NCI-H748 (cell line): Measurements from ENCODE around the gene GRK3.
A peak's percentile ranks its signal among the peaks of the same experiment; 100 is the strongest.
"Not testable (repeated sequence)": the region's sequence is repeated elsewhere in the genome, so short reads cannot be mapped to it uniquely, and the experiment has no call there.

Experiments
- DNase-seq: peaks from one replicate; lab custom pipeline; 2025; ENCODE audit not compliant: unreplicated experiment; lab: John Stamatoyannopoulos, UW

GRK3 gene

DNA sequence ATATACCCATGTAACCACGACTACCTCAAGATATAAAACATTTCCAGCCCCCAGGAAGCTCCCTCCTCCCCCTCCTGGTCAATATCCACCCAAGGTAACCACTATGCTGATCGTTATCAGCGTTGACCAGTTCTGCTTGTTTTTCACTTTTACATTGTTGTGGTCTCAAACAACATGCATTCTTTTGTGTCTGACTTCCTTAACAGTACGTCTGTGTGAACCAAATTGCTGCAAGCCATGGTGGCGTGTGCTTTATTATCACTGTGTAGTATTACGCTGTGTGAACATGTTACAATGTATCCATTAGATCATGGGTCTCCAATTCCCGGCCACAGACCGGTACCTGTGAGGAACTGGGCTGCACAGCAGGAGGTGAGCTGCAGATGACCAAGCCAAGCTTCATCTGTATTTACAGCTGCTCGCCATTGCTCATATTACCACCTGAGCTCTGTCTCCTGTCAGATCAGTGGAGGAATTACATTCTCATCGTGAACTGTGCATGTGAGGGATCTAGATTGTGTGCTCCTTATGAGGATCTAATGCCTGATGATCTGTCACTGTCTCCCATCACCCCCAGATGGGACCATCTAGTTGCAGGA is 15.5 kb upstream of the GRK3 start:
- no peak for DNase-seq

DNA sequence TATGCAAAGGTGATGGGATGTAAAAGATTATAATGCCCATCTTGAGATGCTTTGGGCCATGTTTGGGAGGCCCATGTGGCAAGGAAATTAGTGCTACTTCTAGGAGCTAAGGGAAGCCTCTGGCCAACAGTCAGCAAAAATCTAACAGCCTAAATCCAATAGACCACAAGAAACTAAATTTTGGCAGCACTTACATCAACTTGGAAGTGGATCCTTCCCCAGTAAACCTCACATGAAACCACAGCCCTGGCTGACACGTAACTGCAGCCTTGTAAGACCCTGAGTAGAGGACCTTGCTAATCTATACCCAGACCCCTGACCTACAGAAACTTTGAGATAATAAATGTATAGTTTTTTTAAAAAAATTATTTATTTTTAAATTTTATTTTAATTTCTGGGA is 13.1 kb upstream of the GRK3 start:
- DNase-seq, result no peak

DNA sequence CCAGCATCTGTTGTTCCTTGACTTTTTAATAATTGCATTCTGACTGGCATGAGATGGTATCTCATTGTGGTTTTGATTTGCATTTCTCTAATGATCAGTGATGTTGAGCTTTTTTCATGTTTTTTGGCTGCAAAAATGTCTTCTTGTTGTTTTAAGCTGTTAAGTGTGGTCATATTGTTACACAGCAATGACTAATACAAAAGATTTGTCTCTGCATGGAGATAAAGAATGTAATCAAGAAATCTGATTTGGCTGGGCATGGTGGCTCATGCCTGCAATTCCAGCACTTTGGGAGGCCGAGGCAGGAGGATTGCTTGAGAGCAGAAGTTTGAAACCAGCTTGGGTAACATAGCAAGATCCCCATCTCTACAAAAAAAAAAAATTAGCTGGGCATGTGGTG is 12.1 kb upstream of the GRK3 start:
- DNase-seq, result not testable (repeated sequence)

- no peak for DNase-seq
Measured at GRCh38 chr22:25553131-25553530, 11.3 kb upstream of the GRK3 start.

DNA sequence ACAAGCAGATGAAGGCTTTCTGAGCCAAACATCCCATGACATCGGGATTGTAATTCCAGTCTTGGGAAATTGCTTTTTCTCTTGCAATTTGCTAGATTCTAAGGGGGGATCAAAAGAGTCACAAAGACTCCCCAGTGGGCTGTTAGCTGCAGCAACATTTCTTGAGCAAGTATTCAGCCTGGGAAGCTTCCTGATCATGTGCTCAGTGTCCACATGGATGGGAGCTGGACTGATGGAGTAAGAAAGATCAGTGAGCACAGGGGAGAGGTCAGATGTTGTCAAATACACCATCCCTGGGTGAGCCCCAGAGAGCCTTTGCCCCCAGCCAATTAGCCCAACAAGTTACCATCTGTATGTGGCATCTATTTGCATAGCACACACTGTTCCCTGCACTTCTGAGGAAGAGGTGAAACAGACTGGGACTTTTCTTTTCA is 10.2 kb upstream of the GRK3 start:
- DNase-seq, result no peak

- no peak for DNase-seq
Measured at GRCh38 chr22:25554689-25555088, 9.8 kb upstream of the GRK3 start.

- no peak for DNase-seq
Measured at GRCh38 chr22:25555586-25555985, 8.9 kb upstream of the GRK3 start.

DNA sequence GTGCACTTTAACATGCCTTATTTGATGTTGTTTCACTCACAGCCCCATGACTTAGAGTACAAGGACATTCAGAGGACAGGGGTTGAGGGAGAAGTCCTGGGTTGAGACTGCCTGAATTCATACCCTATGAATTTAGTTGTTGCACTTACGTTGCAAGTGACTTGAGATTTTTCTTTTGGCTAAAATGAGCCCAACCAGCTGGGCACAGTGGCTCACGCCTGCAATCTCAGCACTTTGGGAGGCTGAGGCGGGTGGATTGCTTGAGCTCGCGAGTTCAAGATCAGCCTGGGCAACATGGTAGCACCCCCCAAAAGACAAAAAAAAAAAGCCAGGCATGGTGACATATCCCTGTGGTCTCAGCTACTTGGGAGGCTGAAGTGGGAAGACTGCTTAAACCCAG is 7.3 kb upstream of the GRK3 start:
- no peak for DNase-seq

DNA sequence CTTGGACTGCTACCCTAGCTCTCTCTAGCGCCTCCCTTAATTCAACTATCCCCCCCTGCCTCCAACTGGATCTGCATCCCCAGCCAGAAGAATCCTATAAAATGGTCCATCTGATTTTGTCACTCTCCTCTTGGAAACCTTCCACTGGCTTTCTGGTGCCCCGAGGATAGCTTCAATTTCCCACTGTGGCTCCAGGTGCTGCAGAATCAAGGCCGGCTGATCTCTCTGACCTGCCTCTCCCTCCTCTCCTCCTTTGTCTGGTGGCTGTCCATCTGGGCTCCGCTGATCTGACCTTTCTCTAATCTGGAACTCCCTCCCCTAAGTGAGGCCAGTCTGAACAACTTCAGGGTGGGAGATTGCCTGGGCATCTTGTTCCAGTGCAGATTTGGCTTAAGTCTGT is 6.1 kb upstream of the GRK3 start:
- no peak for DNase-seq

GRCh38 chr22:25559910-25560309 is 4.6 kb upstream of the GRK3 start:
- DNase-seq, result not testable (repeated sequence)

DNA sequence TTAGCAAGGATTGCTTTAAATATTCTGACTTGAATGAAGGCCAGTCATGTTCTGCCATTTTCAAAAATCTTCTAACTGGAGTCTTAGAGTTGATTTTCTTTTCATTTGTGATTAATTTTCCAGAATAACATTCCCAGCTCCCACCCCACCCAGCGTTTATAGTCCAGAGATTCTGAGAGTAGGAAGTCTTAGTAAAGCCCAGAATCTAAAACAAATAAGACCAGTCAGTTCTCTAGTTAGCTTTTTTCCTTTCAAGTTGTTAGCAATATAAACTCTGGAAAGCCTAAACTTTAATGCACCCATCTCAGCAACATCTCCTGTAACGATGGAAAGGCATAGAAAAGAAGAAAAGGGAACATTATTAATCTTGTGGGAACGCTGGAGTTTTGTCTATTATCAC is 3.3 kb upstream of the GRK3 start:
- DNase-seq, result not testable (repeated sequence)

GRCh38 chr22:25561927-25562326 is 2.5 kb upstream of the GRK3 start:
- not testable (repeated sequence) for DNase-seq

DNA sequence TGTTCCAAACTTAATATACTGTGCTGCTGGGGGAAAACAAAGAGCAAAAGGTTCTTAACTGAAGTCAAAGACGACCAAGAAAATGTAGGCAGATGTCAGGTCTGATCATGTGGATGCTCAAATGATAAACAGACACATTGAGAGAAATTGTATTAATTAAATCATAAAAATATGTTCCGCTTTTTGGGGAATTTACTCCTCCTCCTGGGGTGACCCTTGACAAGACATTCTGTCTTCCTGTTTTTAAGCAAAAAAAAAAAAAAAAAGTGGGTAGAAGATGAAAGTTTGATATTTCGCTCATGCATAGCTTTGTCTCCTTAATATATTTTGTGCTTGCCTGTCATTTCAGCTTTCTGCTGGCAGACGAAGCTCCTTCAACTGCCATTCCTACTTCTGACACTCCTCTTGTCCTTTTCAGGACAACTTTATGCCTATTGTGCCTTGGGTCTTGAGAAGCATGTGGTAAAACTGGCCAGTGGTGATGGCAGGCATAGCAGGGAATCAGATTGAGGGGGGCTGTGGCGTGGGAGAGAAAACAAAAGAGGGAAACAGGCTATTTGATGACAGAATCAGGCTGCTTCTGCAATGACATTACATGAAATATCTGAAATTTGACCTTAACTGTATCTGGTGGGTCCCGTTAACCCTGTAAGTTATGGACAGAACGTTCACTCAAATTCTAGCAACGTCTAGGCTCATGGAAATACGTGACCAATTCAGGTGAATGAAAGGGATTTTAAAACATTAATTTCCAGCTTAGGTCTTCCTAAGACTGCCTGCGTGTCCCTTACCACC is 1.3 kb upstream of the GRK3 start:
- DNase-seq, result not testable (repeated sequence)

- DNase-seq, result peak; percentile 46
Measured at GRCh38 chr22:25563761-25564319, 635 bp upstream of the GRK3 start.

DNA sequence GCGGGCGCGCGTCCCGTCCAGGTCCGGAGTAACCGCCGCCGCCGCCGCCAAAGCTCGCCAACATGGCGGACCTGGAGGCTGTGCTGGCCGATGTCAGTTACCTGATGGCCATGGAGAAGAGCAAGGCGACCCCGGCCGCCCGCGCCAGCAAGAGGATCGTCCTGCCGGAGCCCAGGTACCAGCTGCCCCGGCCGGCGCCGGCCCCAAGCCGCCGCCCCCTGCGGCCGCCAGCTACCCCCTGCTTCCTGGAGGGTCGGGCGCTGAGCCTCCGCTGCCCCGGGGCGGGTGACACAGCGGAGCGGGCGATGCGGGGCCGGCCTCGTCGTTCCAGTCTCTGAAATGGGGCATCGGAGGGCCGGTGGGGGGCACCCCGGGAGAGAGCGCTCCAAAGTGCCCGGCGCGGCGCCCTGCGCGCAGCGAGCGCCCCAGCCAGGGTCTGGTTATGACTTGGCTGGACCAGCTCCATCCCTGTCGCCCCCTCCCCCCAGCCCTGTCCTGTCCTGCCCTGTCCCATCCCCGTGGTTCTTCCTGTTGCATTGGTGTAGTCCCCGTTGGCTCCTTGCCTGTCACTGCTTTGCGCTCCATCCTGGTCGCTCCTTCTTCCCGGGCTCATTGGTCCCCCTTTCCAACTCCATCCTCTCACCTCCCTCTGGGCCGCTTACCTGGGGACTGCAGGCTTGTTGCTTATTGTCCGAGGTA is 653 bp downstream of the GRK3 start:
- peak; percentile 52 for DNase-seq

DNA sequence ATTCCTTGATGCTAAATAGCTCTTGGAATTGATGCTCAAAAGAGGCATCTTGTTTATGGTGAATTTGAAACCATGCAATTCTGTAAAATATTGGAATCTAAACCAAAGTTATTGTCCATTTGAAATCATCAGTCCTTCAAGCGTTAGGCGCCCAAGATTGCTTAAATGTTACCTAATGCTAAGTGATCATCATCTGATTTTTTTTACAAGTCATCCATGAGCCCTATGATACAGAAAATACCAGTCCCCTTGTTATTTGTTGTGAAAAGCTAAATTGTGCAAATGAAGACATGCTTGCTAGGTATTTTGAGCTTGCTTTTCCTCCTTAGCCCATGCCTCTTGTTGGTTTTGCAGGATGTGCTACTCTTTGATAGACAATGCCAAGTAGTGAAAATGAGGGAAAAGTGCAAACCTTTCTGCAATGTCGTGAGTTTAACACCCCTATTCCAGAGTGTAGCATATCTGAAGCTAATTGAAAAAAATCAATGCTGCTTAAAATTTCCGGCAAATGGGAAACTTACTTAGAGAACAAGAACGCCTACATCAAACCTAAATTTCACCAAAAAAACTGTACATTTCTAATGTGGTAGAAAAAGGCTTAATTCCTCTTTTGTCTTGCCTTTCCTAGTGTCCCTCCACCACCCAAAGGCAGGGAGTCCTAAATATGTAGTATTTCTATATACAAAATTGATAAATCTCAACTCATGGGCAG is 1.9 kb downstream of the GRK3 start:
- no peak for DNase-seq

DNA sequence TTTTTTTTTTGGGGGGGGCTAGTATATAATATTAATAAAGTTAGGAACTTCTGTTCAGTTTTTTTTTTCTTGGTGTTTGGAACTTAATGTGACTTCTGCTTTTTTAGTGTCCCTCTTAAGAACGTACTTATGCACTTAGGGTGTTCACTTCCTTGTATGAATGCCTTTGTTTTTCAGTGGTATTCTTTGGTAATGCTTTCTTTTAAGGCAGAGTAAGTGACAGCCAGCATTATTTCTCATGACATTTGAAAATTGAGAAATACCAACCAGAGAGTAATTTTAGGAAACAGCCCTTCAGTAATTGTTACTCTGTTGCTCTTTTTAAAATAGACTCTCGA is 2.4 kb downstream of the GRK3 start:
- no peak for DNase-seq

DNA sequence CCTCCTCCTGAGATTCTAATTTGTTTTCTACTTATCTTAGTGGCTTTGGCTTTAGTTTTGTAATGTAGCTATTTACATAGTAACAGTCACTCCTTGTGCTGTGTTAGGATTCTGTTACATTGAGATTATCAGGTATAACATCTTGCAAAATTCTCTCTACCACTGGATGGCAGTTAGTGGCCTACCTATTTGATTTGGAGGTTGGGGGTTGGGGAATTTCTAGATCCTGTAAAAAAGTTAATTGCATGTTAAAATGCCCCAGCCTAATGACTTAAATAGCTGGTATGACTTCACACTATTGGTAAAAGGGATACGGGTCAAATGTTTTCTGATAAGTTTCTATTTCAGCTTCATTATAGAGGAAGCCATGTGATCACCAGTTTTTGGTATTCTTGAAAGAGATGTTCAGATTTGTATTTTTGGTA is 2.8 kb downstream of the GRK3 start:
- no peak for DNase-seq

DNA sequence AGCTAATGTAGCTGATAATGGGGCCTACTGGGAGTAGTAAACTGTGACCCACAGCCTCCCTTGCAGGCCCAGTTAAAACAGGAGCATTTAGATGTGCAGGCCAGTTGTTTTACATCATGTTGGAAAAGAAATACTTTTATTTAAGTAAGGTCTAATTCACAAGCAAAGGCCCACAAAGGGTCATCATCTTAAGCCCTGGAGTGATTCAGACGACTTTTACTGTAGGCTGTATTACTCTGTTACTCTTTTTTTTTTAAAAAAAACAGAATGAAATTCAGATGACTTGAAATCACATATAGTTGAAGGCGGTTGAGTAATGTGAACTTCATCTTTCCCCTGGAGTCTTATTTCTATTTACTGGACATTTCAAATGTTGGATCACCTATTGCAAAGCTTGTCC is 3.6 kb downstream of the GRK3 start:
- DNase-seq, result not testable (repeated sequence)

DNA sequence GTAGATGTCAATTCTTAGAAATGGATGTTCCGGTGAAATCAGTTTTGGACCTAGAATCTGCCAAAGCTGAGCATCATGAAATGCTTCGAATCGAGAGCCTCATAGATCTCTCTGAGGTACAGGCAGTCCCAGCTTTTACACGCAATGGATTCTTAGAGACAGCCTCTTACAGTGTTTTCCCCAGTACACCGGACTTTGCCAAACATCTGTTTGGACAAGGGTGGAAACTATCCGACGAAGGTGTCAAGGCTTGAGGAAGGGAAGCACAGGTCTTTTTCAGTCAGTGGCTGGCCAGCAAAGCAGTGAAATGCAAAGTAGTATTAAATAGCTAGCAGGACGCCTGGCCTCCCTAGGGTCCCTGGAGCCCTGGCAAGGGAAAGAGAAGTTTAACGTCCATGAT is 4.9 kb downstream of the GRK3 start:
- no peak for DNase-seq

- no peak for DNase-seq
Measured at GRCh38 chr22:25569983-25570382, 5.5 kb downstream of the GRK3 start.
